ENCODE results near the gene TMCC1. TPM values are rescaled to one million over a fixed set of nuclear protein-coding genes. Genes with fewer than 3 reads are reported as not detected.

Gene TMCC1
- total RNA-seq, 4 donors from 2014 or later: 24.3 to 41.7 (median 31.1) TPM

DNA sequence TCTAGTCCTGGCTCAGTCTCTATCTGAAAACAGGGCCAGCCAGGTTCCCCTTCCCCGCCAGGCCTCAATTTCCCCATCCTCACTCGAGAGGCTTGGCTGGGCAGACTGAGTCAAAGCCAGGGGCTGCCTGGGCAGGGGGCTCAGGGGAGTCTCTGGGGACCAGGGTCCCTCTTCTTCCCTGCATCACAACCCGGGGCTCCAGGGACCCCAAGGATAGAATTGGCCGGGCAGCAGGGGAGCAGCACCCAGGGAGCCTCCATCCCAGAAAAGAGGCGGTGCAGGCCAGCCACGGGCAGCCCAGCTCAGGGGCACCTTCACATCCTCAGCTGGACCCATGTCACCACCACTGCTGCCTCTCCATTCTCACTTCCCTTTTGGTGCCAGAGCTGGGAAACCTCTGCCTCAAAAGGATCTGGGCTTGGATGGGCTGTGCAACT is 273.8 kb downstream of the TMCC1 start:
- H3K27ac ChIP-seq: peak overlapping the region; percentile 36 to 51 (median 49)
- H3K27me3 ChIP-seq: no peaks in the 10 kb centered on the region
- peaks cover 15 to 66% of the 10 kb centered on the region in 2 donors for H3K4me1 ChIP-seq
- 92 to 100% methylated on average over 2 to 3 of the region's 6 CpGs for WGBS, 2 donors
- DNase-seq: no peak
- no peak overlapping the region for H3K4me3 ChIP-seq (replicated peaks in 1 of 3)
- no peaks in the 10 kb centered on the region for H3K9me3 ChIP-seq
- TF ChIP-seq POLR2A (IDR thresholded peaks at IDR 0.05): no peak
- TF ChIP-seq, protein P1, sequence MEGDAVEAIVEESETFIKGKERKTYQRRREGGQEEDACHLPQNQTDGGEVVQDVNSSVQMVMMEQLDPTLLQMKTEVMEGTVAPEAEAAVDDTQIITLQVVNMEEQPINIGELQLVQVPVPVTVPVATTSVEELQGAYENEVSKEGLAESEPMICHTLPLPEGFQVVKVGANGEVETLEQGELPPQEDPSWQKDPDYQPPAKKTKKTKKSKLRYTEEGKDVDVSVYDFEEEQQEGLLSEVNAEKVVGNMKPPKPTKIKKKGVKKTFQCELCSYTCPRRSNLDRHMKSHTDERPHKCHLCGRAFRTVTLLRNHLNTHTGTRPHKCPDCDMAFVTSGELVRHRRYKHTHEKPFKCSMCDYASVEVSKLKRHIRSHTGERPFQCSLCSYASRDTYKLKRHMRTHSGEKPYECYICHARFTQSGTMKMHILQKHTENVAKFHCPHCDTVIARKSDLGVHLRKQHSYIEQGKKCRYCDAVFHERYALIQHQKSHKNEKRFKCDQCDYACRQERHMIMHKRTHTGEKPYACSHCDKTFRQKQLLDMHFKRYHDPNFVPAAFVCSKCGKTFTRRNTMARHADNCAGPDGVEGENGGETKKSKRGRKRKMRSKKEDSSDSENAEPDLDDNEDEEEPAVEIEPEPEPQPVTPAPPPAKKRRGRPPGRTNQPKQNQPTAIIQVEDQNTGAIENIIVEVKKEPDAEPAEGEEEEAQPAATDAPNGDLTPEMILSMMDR (IDR thresholded peaks at IDR 0.05): no peak
- intact Hi-C loops (cut with DNase I): loop anchor here (10.0 kb wide), 1 partner anchor 125 kb away; no protein-coding TSS in a partner anchor
- H3K36me3 ChIP-seq: no peaks in the 10 kb centered on the region

DNA sequence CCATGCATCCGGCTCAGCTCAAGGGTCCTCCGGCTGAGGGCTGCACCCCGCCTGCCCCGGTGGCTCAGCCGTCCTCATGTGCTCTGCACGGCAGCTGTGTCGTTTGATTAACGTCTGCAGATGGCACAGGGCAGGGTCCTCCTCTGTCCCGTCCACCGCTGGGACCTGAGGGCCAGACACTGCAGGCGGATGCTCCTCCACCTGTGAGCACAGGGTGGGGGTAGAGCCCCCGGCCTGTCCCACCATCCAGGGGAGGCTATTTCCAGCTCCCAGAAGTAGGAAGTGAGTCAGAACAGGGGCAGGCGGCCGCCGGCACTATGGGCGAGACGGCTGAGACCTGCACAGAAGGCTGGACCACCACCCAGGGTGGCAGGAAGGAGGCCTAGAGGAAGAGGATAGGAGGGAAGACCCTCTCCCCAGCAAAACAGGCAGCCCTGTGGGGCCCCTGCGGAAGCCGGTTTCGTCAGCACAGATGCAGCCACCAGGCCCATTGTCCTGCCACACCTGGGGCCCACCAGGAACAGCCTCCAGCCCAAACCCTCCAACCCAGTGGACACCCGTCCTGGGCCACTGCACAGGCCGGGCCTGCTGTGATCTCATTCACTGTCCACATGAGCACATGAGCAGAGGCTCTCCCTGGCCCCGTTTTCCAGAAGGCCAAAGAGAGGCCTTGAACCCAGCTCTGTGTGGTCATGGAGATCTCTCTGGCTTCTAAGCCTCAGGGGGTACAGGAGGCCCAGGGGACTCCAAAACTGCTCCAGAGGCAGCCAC is 274.4 kb downstream of the TMCC1 start:
- 62 to 68% methylated on average over 17 to 19 of the region's 23 CpGs for whole genome bisulfite sequencing, 2 donors
- intact Hi-C loops (cut with DNase I): no loop called here
- no peaks in the 10 kb centered on the region for H3K36me3 ChIP-seq

DNA sequence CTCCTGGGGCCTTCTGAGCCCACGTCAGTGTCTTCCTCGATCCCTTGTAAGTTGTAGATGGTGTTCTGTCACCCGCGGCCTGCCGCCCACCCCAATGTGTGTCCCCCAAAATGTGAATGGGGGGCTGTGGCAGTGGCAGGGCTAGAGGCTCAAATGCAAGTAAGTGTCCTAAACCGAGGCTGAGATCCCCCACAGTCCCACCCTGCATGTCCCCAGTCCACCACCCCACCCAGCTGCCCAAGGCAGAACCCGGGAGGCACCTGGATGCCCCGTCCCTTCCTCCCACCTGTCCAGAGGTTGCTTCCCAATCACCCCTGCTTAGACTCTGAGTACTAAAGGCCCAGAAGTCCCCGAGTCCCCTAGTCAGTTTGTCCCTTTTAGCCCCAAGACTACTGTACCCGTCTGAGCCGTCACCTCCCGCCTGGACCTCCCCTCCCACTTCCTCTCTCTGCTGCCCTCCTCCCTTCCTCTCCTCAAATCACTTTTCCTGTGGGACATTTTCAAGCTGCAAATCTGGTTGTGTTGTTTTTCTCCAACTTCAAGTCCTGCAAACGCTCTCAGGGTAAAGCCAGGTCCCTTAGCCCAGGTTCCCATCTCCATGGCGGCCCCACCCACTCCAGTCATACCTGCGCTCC is 275.2 kb downstream of the TMCC1 start:
- no peak for DNase-seq
- Histone ChIP-seq H3K27me3 (no peaks in the 10 kb centered on the region), H3K9me3 (no peaks in the 10 kb centered on the region), H3K4me1 (peaks cover 10 to 60% of the 10 kb centered on the region in 2 donors), H3K27ac (peak overlapping the region in 1 of 3 donors; percentile 49), H3K36me3 (no peaks in the 10 kb centered on the region), H3K4me3 (replicated peaks in 1 of 3) (no peak overlapping the region)
- intact Hi-C loops (cut with DNase I): no loop called here
- TF ChIP-seq POLR2A (IDR thresholded peaks at IDR 0.05): no peak
- WGBS, 2 donors: 74 to 76% methylated on average over 15 of the region's 15 CpGs

More for the DNA sequence above, 274.4 kb downstream of the TMCC1 start:
- peak overlapping the region; percentile 36 to 51 (median 49) for H3K27ac ChIP-seq
- no peaks in the 10 kb centered on the region for H3K9me3 ChIP-seq
- H3K4me3 ChIP-seq (replicated peaks in 1 of 3): no peak overlapping the region
- no peaks in the 10 kb centered on the region for H3K27me3 ChIP-seq
- H3K4me1 ChIP-seq: peaks cover 15 to 66% of the 10 kb centered on the region in 2 donors
- TF ChIP-seq, protein P1 (IDR thresholded peaks at IDR 0.05): no peak
- TF ChIP-seq POLR2A (IDR thresholded peaks at IDR 0.05): no peak
- DNase-seq: no peak

DNA sequence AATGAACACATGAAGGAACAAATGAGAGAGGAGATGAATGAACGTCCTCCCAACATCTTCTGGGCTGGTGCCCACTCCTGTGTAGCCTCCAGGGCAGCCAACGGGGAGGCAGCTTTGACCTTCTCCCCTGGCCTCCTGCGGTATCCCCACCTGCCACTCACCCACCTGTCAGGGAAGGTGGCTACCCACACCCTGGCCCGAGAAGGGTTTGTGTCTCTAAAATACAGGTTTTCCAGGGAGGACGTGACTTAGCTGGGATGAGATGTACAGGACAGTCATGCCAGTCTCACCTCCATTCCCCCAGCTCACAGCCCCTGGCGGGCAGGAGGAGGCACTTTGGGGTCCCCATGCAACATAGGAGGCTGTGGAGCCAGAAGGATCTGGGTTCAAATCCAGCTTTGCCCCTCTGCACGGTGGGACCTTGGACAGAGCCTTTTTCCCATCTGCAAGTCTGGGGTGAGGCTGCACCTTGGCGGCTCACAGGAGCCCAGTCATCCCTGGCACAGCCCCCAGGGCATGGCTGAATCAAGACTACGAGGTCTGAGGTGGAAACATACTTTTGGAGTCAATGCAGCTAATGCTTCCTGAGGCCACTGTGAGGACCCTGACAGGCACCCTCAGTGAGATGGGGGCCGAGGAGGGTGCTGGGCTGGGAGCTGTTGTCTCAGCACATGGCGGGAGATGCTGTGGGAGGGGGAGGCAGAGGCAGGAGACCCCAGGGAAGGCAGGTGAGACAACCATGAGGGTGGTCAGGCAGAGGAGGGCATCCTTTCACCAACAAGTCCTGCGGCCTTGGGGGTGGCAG is 275.9 kb downstream of the TMCC1 start:
- Histone ChIP-seq H3K4me1 (peaks cover 3 to 56% of the 10 kb centered on the region in 2 donors), H3K4me3 (replicated peaks in 1 of 3) (no peak overlapping the region), H3K36me3 (no peaks in the 10 kb centered on the region), H3K27ac (peak overlapping the region; percentile 18 to 52 (median 51)), H3K9me3 (no peaks in the 10 kb centered on the region), H3K27me3 (no peaks in the 10 kb centered on the region)
- TF ChIP-seq, protein P1 (IDR thresholded peaks at IDR 0.05): no peak
- TF ChIP-seq POLR2A (IDR thresholded peaks at IDR 0.05): no peak
- DNase-seq: no peak
- intact Hi-C loops (cut with DNase I): no loop called here
- 89 to 93% methylated on average over 11 of the region's 12 CpGs for WGBS, 2 donors

DNA sequence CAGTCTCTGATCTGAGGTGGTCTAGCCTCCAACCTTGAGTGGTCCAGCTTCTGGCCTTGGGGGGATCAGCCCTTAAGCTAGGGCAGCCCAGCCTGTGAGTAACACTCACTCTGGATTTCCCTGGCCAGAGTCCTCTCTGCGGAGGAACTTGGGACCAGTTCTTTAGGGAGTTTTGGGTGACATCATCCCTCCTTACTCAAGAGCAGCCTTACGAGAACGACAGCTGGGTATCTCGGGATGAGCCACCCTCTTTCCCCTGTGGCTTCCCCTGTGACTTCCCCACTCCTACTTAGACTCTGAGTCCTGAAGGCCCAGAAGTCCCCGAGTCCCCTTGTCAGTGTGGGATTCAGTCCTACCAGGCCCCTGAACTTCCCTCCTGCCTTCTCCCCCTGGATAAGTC is 276.8 kb downstream of the TMCC1 start:
- no peaks in the 10 kb centered on the region for H3K9me3 ChIP-seq
- intact Hi-C loops (cut with DNase I): no loop called here
- WGBS, 2 donors: 63 to 81% methylated on average over 4 to 5 of the region's 5 CpGs
- no peaks in the 10 kb centered on the region for H3K36me3 ChIP-seq
- H3K4me3 ChIP-seq (replicated peaks in 1 of 3): no peak overlapping the region
- peaks cover 6 to 59% of the 10 kb centered on the region in 2 donors for H3K4me1 ChIP-seq
- no peaks in the 10 kb centered on the region for H3K27me3 ChIP-seq
- TF ChIP-seq POLR2A (IDR thresholded peaks at IDR 0.05): no peak
- TF ChIP-seq, protein P1 (IDR thresholded peaks at IDR 0.05): no peak
- peak overlapping the region; percentile 18 to 52 (median 51) for H3K27ac ChIP-seq
- no peak for DNase-seq

All from thyroid gland (tissue), 4 donors.